ENCODE measurements around the gene TXNRD1.
"Not testable (repeated sequence)": the region's sequence is repeated elsewhere in the genome, so short reads cannot be mapped to it uniquely, and the experiment has no call there.

The TXNRD1 gene

GRCh38 chr12:104243551-104243950, 28.0 kb downstream of the TXNRD1 start:
- DNase-seq = no peak

DNA sequence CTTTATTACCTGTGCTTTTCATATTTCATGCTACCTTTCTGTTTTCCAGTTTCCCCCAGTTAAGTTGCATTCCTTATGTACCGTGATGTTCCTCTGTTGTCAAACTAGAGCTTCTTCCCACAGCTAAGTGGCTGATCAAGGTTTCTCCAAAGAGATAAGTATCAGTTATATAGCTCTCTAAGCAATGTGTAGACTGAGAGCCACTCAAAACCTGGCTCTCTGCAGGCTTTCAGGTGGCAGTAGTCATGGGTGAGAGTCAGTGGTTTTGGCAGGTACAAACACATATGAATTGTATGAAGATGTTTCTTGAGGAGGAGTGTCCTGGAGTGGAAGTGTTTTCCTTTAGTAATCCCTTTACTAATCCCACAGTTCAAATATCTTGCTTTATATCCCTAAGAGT, 28.4 kb downstream of the TXNRD1 start:
- no peak for DNase-seq

- no peak for DNase-seq
Measured at GRCh38 chr12:104247698-104248097, 32.1 kb downstream of the TXNRD1 start.

DNA sequence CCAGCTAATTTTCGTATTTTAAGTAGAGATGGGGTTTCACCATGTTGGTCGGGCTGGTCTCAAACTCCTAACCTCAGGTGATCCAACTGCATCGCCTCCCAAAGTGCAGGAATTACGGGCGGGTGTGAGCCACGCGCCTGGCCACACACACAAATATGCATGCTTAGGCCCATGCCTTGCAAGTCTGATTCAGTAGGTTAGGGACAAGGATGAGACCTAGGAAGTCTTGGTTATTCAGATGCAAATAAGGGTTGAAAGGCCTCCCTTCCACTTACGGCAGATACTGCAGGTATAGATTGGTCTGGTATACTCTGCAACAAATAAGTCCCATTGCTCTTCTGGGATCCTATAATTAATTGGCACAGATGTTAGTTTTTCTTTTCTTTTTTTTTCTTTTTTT, 32.9 kb downstream of the TXNRD1 start:
- DNase-seq = no peak

GRCh38 chr12:104249017-104249416, 33.4 kb downstream of the TXNRD1 start:
- DNase-seq = no peak

DNA sequence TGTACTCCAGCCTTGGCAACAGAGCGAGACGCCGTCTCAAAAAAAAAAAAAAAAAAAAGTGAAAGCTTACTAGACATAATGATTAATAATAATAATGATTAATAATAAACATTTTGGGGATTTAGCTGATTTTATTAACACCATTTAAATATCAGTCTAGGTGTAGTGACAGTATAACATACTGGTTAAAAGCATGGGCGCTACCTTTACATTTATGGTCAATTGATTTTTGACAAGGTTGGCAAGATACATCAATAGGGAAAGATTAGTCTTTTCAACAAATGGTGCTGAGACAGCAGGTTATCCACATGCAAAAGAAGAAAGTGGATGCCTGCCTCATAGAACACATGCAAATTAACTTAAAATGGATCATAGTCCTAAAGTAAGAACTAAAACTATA, 34.3 kb downstream of the TXNRD1 start:
- DNase-seq = no peak

DNA sequence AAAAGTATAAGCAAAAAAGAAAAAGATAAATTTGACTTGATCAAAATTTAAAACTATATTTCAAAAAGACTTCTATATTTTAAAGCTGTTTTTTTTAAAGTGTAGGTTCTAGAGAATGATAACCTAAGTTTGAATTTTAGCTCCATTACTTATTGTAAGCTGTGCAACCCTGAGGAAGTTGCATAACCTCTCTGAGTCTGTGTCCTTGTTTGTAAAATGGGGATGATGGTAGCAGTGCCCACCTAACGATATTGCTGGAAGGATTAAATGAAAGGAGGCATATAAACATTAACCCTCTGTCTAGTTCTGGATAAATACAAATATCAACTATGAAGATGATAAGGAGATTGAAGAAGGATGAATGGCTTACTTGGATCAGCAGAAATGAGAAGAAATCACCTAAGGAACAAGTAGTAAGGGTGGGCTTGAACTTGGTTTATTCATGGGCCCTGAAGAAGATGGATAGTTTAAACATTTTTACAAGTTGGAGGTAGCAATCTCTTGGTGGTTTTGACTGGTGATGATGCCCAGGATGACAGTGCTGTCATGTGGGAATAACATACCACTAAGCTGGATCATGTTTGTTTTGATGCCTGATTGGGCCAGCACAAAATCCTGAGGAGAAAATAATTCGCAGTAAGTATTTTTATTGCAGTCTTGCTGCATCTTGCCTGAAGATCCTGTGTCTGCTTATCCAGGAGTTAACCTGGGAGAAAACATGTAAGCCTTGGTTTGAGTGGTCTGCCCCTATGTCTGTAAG, 35.0 kb downstream of the TXNRD1 start:
- DNase-seq = no peak

- no peak for DNase-seq
Measured at GRCh38 chr12:104257913-104258472, 42.4 kb downstream of the TXNRD1 start.

DNA sequence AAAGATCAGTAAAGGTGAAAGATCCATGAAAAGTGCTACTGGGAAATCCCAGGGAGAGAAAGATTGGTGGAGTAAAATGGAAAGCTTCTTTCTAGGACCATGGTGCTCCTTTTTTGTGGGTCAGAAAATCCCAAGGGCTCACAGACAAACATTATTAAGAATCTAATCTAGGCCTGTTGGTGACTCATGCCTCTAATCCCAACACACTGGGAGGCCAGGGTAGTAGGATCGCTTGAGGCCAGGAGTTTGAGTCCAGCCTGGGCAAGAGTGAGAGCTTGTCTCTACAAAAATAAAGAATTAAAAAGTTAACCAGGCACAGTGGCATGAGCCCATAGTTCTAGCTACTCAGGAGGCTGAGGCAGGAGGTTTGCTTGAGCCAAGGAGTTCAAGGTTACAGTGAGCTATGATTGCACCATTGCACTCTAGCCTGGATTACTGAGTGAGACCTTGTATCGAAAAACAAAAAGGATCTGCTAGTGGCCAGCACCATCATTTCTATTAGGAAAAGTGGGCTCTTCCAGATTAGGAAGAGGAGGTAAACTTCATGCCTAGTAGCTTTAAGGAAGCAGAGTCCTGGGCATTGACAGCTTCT, 43.0 kb downstream of the TXNRD1 start:
- no peak for DNase-seq

GRCh38 chr12:104263026-104263425, 47.4 kb downstream of the TXNRD1 start:
- no peak for DNase-seq

DNA sequence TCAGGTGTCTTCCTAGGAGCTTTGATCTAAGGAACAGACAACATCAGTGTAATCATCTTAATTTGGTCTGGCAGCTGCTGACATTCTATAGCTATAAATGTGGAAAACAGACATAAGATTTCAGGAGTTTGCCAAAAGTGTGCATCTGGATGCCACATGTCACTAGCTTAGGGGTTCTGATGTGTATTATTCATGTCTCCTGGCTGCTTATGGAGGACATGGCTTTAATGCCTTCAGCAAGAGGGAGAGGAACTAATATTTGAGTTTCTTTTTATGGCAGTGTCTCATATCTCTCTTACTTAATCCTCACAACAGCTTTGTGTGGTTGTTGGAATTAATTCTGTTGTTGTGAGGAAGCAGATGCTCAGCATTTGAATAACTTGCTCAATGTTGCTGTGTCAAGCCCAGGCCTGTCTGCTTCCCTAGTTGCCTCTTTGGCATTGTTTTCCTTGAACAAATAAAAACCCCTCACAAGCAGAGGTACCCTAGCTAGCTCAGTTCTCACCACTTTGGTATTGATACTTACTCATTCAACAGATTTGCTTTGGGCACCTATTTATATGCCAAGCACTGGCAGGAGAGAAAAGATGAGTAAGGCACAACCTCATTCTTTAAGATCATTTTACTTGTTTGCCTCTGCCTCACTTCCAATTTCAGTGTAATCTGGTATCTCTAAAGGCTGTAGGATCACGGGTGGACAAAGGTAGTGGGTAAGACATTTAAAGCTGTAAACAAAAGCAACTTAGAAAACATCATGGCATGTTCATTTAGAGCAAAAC, 48.2 kb downstream of the TXNRD1 start:
- no peak for DNase-seq

GRCh38 chr12:104265436-104265835, 49.9 kb downstream of the TXNRD1 start:
- DNase-seq = not testable (repeated sequence)

DNA sequence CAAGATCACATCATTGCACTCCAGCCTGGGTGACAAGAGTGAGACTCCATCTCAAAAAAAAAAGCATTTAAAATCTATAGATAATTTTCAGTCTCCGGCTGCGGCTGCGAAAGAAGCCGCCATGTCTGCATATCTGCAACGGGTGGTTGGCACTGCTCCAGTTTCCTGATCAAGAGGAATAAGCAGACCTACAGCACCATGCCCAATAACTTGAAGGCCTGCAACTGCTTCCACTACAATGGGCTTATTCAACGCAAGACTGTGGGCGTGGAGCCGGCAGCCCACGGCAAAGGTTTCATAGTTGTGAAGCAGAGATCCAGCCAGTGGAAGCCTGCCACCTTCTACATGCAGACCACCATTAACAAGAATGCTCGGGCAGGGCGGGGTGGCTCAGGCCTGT, 57.4 kb downstream of the TXNRD1 start:
- no peak for DNase-seq

- no peak for DNase-seq
Measured at GRCh38 chr12:104273503-104273902, 57.9 kb downstream of the TXNRD1 start.

- DNase-seq = no peak
Measured at GRCh38 chr12:104274811-104275210, 59.2 kb downstream of the TXNRD1 start.

DNA sequence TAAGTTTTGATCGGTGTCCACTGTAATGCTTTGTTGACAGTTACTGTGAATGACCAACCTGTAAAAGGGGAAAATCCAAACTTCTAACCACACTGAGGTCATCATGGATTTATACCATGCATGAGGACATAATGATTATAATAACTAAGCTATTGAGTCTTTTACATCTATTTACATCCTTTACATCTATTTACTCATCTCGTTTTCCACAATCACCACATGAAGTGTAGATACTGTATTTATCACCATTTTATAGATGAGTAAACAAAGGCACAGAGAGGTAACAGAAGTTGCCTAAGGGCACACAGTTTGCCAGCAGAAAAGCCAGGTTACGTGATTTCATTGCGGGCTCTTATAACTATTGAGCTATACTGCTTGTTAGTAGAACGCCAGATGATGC, 60.1 kb downstream of the TXNRD1 start:
- DNase-seq = no peak

DNA sequence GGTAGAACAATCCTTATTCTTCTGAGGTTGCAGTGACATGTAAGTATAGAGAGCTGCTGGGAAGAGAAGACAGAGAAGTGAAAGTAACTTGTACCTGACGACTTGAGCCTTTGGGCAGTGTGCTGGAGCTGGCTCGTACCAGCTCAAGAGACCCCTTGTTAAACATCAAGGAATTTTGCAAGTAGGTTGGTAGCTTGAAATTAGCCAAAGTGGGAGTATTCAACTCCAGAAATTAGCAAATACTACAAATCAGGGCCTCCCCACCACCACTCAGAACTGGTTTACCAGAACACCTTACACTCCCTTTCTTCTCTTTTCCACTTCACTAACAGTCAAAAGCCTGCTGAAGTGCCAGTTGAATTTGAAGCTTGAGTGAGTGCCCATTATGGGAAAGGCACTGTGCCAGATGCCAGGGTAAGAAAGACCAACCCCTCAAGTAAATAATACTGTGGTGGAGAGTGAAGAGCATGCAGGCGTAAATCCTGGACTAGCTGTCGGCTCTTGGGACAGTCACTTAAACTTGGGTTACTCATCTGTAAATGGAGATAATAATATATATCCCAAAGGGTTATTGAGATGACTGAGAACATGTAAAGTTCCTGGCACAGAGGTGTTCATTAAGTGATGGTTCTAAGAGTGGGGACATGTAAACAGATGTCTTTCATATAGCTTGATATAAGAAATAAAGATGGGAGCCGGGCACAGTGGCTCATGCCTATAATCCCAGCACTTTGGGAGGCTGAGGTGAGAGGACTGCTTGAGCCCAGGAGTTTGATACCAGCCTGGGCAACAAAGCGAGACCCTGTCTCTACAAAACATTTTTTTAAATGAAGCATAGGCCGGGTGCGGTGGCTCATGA, 60.9 kb downstream of the TXNRD1 start:
- no peak for DNase-seq

GRCh38 chr12:104279164-104279563, 63.6 kb downstream of the TXNRD1 start:
- DNase-seq = no peak

- no peak for DNase-seq
Measured at GRCh38 chr12:104280111-104280510, 64.5 kb downstream of the TXNRD1 start.

- DNase-seq = no peak
Measured at GRCh38 chr12:104280717-104281458, 65.3 kb downstream of the TXNRD1 start.

DNA sequence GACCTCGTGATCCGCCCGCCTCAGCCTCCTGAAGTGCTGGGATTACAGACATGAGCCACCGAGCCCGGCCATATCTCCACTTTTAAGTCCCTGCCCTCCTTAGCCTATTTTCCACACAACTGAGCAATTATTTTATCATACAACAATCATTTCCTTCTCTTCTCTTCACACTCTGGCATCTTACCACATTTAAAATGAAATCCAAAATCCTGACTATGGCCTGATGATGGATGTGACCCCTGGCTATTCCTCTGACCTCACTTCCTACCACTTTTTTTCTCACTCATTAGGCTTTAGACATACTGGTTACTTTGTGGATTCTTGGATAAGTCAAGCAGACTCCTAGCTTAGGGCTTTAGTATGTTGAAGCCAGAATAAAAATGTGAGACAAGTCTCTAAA, 66.1 kb downstream of the TXNRD1 start:
- no peak for DNase-seq

DNA sequence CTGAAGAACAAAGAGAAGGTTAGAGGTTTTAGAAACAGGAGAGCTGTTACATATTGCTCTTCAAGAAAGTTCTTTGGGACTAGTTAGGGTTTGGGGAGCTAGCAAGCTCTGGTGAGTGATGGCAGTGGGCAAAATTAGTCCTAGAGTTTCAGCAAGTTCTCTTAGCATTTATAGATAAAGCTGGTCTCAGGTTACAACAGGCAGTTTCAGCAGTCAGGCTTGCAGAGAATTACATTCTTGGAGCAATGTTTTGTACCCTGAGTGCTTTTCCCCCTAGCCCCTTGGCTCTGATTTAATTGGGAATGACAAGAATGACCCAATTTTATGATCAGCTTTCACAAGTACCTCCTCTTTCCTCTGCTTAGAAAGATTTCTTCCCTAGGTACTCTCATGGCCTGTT, 66.5 kb downstream of the TXNRD1 start:
- no peak for DNase-seq
